Panc1 (cell line): ENCODE data around the gene GSK3B.

Experiments used
- CTCF ChIP-seq: fragments of 450-650 bp; IDR thresholded peaks from 2 replicates; pipeline ENCODE4 v1.5.1; 2017; ENCODE audit warnings: mild to moderate bottlenecking
- POLR2AphosphoS5 ChIP-seq: IDR thresholded peaks from 2 replicates; pipeline ENCODE4 v1.6.1; 2012; ENCODE audit warnings: mild to moderate bottlenecking, low read depth, low read length, moderate library complexity
- REST ChIP-seq, 2 experiments: IDR thresholded peaks; 2 replicates each; pipeline ENCODE4 v1.6.1; 2011 to 2012; ENCODE audit warnings: low read depth in 2 of 2, control low read depth in 1 of 2, low read length in 1 of 2, mild to moderate bottlenecking in 1 of 2, moderate library complexity in 1 of 2; ENCODE audit not compliant: insufficient read depth in 1 of 2
- SIN3A ChIP-seq: IDR thresholded peaks from 2 replicates; pipeline ENCODE4 v1.6.1; 2012; ENCODE audit warnings: low read depth, mild to moderate bottlenecking, low read length, moderate library complexity, borderline replicate concordance; ENCODE audit not compliant: insufficient read depth
- TCF7L2 ChIP-seq: IDR thresholded peaks from 2 replicates; pipeline ENCODE4 v1.6.1; 2011; ENCODE audit warnings: mild to moderate bottlenecking, low read depth, low read length, inconsistent platforms

GRCh38 chr3:119825820-119826219, 268.4 kb downstream of the GSK3B start:
- TF ChIP-seq CTCF = no peak
- no peak for TF ChIP-seq TCF7L2
- TF ChIP-seq POLR2AphosphoS5 = no peak
- no peak for TF ChIP-seq SIN3A
- TF ChIP-seq REST (IDR thresholded peaks at IDR 0.05; ENCODE audit: insufficient read depth in 1 of 2, low read depth in 2 of 2, low read length in 1 of 2) = no peak
